ENCODE measurements around the gene PPP2R3A.

DNA sequence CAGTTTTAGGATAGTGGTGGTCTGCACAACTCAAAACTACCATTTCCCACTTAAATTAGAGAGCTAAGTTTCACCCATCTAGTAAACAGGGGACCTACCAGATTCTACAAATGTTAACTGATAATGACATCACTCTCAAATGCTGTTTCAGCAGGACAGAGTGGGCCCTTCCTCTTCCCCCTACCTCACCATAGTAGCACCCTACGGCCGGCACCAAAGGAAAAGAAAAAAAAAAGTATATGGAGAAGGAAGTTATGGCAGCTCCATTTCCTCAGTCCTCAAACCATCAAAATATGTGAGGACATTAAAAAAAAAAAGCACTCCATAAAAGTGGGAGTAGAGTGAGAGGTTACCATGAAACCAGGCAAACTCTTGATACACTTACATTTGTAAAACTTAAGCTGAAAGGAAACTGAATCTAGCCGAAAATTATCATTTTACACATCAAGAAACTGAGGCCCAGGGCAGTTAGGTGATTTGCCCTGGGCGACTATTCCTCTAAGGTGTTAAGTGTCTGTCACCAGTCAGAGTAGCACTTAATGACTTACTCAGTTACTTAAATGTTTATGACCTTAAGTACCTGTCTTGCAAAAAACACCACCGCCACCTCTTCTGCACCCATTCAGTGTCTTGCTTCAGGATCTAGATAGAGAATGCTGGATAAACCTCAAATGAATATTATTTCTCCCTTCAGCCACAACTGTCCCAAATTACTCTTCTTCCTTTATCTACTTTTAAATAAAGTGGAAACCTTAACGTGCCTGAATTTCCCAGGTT lies 227.9 kb downstream of the PPP2R3A start:
- TF ChIP-seq, protein P1, sequence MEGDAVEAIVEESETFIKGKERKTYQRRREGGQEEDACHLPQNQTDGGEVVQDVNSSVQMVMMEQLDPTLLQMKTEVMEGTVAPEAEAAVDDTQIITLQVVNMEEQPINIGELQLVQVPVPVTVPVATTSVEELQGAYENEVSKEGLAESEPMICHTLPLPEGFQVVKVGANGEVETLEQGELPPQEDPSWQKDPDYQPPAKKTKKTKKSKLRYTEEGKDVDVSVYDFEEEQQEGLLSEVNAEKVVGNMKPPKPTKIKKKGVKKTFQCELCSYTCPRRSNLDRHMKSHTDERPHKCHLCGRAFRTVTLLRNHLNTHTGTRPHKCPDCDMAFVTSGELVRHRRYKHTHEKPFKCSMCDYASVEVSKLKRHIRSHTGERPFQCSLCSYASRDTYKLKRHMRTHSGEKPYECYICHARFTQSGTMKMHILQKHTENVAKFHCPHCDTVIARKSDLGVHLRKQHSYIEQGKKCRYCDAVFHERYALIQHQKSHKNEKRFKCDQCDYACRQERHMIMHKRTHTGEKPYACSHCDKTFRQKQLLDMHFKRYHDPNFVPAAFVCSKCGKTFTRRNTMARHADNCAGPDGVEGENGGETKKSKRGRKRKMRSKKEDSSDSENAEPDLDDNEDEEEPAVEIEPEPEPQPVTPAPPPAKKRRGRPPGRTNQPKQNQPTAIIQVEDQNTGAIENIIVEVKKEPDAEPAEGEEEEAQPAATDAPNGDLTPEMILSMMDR (conservative IDR thresholded peaks at IDR 0.05; ENCODE audit: low read length): no peak
- TF ChIP-seq EZH2phosphoT487 (IDR thresholded peaks at IDR 0.05; ENCODE audit: borderline replicate concordance): no peak

Data from Loucy (cell line).